ENCODE data around the gene ATP8A2. TPM values are rescaled to one million over a fixed set of nuclear protein-coding genes. Genes with fewer than 3 reads are reported as not detected.

Gene ATP8A2
- total RNA-seq, 1 experiment from 2014 or later: 0.26 TPM

DNA sequence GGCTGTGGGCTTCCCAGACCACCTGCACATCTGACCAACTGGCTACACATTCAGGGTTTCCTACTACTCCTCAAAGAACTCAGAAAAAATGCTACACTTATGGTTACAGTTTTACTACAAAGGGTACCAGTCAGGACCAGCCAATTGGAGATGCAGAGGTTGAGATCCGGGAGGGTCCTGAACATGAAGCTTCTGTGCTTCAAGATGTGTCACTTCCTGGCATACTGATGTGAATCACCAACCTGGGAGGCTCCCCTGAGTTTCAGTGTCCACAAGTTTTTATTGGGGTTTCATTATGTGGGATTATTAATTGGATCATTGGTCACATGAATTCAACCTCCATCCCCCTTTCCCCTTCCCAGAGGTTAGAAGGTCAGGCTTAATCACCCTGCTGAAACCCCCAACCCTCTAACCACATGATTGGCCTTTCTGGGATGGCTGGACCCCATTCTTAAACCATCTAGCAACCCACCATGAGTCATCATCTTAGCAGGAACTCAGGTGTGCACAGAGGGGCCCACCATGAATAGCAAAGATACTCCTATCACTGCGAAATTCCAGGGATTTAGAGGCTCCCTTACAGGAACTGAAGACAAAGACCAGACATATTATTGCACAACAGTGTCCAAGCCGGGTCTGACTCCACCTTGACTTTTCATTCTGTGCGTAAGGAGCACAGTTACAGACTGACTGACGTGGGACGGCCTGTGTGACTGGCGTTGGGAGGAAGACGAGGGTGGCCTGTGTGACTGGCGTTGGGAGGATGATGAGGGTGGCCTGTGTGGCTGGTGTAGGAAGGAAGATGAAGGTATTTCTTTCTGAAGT, 90.7 kb downstream of the ATP8A2 start:
- TF ChIP-seq, protein P1, sequence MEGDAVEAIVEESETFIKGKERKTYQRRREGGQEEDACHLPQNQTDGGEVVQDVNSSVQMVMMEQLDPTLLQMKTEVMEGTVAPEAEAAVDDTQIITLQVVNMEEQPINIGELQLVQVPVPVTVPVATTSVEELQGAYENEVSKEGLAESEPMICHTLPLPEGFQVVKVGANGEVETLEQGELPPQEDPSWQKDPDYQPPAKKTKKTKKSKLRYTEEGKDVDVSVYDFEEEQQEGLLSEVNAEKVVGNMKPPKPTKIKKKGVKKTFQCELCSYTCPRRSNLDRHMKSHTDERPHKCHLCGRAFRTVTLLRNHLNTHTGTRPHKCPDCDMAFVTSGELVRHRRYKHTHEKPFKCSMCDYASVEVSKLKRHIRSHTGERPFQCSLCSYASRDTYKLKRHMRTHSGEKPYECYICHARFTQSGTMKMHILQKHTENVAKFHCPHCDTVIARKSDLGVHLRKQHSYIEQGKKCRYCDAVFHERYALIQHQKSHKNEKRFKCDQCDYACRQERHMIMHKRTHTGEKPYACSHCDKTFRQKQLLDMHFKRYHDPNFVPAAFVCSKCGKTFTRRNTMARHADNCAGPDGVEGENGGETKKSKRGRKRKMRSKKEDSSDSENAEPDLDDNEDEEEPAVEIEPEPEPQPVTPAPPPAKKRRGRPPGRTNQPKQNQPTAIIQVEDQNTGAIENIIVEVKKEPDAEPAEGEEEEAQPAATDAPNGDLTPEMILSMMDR (IDR thresholded peaks at IDR 0.05; ENCODE audit: unreplicated experiment): no peak
- no peaks in the 10 kb centered on the region for H3K9me3 Mint-ChIP-seq (ENCODE audit: unreplicated experiment)
- peak; percentile 69 for DNase-seq (ENCODE audit: unreplicated experiment)

DNA sequence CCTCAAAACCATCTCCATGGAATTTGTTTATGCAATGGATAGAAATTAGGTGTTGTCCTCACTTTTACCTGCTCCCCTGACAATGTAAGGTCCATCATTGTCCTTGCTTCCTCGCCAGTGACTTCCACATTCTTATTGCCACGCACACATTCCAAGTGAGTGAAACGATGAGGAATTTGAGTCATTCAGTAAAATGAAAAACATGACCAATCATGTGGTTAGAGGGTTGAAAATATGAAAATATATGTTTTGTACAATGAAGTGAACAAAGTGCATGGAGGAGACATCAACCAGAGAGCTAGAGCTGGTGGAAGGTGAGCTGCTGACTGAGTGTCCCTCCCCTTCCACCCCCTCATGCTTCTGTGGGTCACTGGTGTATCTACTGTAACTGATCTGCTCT, 91.7 kb downstream of the ATP8A2 start:
- Mint-ChIP-seq H3K27ac (ENCODE audit: low read depth, unreplicated experiment) (peak overlapping the region; percentile 57), H3K4me3 (ENCODE audit: unreplicated experiment) (no peak overlapping the region), H3K9me3 (ENCODE audit: unreplicated experiment) (no peaks in the 10 kb centered on the region), H3K27me3 (ENCODE audit: insufficient read depth, unreplicated experiment) (no peaks in the 10 kb centered on the region), H3K36me3 (ENCODE audit: insufficient read depth, unreplicated experiment) (peaks cover 6% of the 10 kb centered on the region), H3K4me1 (ENCODE audit: insufficient read depth, unreplicated experiment) (peaks cover 34% of the 10 kb centered on the region)
- TF ChIP-seq, protein P1 (IDR thresholded peaks at IDR 0.05; ENCODE audit: unreplicated experiment): no peak
- no peak for DNase-seq (ENCODE audit: unreplicated experiment)
- POLR2A ChIA-PET: no interaction called here
- intact Hi-C loops (cut with micrococcal nuclease): no loop called here
- BruUV-seq (replicated peaks): no TSS peak
- CTCF ChIA-PET: no interaction called here

More for the DNA sequence above, 90.7 kb downstream of the ATP8A2 start:
- BruUV-seq (replicated peaks): no TSS peak
- intact Hi-C loops (cut with micrococcal nuclease): no loop called here
- ChIA-PET POLR2A (interaction anchor here (0.5 kb wide), 1 partner anchor 113 kb away, joined by 3 read pairs; no protein-coding TSS in a partner anchor), CTCF (no interaction called here)
- peaks cover 34% of the 10 kb centered on the region for H3K4me1 Mint-ChIP-seq (ENCODE audit: insufficient read depth, unreplicated experiment)
- peaks cover 6% of the 10 kb centered on the region for H3K36me3 Mint-ChIP-seq (ENCODE audit: insufficient read depth, unreplicated experiment)
- peak overlapping the region; percentile 15 for H3K4me3 Mint-ChIP-seq (ENCODE audit: unreplicated experiment)
- H3K27me3 Mint-ChIP-seq (ENCODE audit: insufficient read depth, unreplicated experiment): no peaks in the 10 kb centered on the region
- peak overlapping the region; percentile 9 for H3K27ac Mint-ChIP-seq (ENCODE audit: low read depth, unreplicated experiment)

DNA sequence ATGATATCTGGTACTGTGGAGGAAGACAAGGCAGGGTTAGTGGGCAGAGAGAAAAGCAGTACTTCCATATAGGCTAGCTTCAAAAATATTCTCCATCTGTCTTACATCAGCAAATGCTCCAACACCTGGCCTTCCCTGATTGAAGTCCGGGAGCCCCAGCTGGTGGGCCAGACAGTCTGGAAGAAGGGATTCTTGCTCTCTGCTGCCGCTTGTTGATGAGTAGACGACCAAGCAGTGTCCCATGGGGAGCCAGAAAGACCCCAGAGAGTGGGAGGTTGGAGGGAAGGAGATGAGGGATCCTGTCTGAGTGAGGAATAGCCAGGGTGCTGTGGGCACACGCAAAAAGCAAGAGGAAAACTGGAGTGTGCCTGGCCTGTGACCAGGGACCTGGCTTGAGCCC, 95.1 kb downstream of the ATP8A2 start:
- no peak for DNase-seq (ENCODE audit: unreplicated experiment)
- POLR2A ChIA-PET: interaction anchor here (1.3 kb wide), 1 partner anchor 12 kb away, joined by 3 read pairs; no protein-coding TSS in a partner anchor
- intact Hi-C loops (cut with micrococcal nuclease): no loop called here

More for the DNA sequence above, 95.1 kb downstream of the ATP8A2 start:
- H3K9me3 Mint-ChIP-seq (ENCODE audit: unreplicated experiment): no peaks in the 10 kb centered on the region
- CTCF ChIA-PET: interaction anchor here (0.7 kb wide), 1 partner anchor 471 kb away, joined by 3 read pairs; no protein-coding TSS in a partner anchor
- H3K36me3 Mint-ChIP-seq (ENCODE audit: insufficient read depth, unreplicated experiment): peaks cover 3% of the 10 kb centered on the region
- TF ChIP-seq, protein P1 (IDR thresholded peaks at IDR 0.05; ENCODE audit: unreplicated experiment): no peak
- BruUV-seq (replicated peaks): no TSS peak
- no peak overlapping the region for H3K4me3 Mint-ChIP-seq (ENCODE audit: unreplicated experiment)
- H3K27me3 Mint-ChIP-seq (ENCODE audit: insufficient read depth, unreplicated experiment): no peaks in the 10 kb centered on the region
- no peak overlapping the region for H3K27ac Mint-ChIP-seq (ENCODE audit: low read depth, unreplicated experiment)
- peaks cover 34% of the 10 kb centered on the region for H3K4me1 Mint-ChIP-seq (ENCODE audit: insufficient read depth, unreplicated experiment)

Data from MCF 10A (cell line).